Uterus (tissue), 4 donors: Measurements from ENCODE around the gene FOXA2. TPM values are rescaled to one million over a fixed set of nuclear protein-coding genes. Genes with fewer than 3 reads are reported as not detected.

Experiments used
- DNase-seq, 2 donors: peaks; one replicate each; pipeline ENCODE4 v3.0.0-alpha.2; 2019 to 2020
- H3K27ac ChIP-seq, 2 donors: fragments of 200-600 bp; sonication (generic); 1 replicate in 1 of 2; 2 replicates in 1 of 2; pipeline ENCODE4 v1.5.1; 2016 to 2018
- H3K27me3 ChIP-seq, 2 donors: fragments of 200-600 bp; sonication (generic); one replicate each; pipeline ENCODE4 v1.5.1; 2018 to 2019; ENCODE audit warnings: control low read depth in 1 of 2
- H3K36me3 ChIP-seq, 2 donors: fragments of 200-600 bp; sonication (generic); one replicate each; pipeline ENCODE4 v1.5.1; 2019; ENCODE audit warnings: control low read depth in 1 of 2
- H3K4me1 ChIP-seq, 2 donors: fragments of 200-600 bp; sonication (generic); one replicate each; pipeline ENCODE4 v1.5.1; 2018 to 2019; ENCODE audit warnings: control low read depth in 1 of 2
- H3K4me3 ChIP-seq, 2 donors: fragments of 200-600 bp; sonication (generic); 1 replicate in 1 of 2; 2 replicates in 1 of 2; pipeline ENCODE4 v1.5.1; 2018 to 2019; ENCODE audit warnings: mild to moderate bottlenecking in 1 of 2
- H3K9me3 ChIP-seq, 2 donors: fragments of 200-600 bp; sonication (generic); one replicate each; pipeline ENCODE4 v1.5.1; 2019; ENCODE audit warnings: control low read depth in 1 of 2
- POLR2A ChIP-seq, 2 donors: fragments of 450-650 bp; IDR thresholded peaks; one replicate each; pipeline ENCODE4 v1.6.1; 2016; ENCODE audit warnings: antibody characterized with exemption in 2 of 2, mild to moderate bottlenecking in 1 of 2, moderate library complexity in 1 of 2
- intact Hi-C: fragments of 100-400 bp; cut with DNase I; formaldehyde crosslinking; loops from one replicate; pipeline ENCODE4 v1.15.1; 2023; ENCODE audit warnings: low total_unique reads
- total RNA-seq, 4 donors: library from RNA; depleted of rRNA in 3 of 4; stranded (reverse); fragments of >200 nt in 3 of 4; gene quantifications; one replicate each; pipeline versions ENCODE4 v1.1.0 to v1.2.4, GENCODE V29; 2014 to 2023
- TF ChIP-seq, protein P1 (sequence below), 4 experiments: fragments of 200-600 bp in 2 of 4; fragments of 450-650 bp in 2 of 4; sonication (generic) in 2 of 4; IDR thresholded peaks; one replicate each; pipeline ENCODE4 v1.5.1; 2016 to 2019; ENCODE audit warnings: antibody characterized with exemption in 4 of 4, mild to moderate bottlenecking in 2 of 4, moderate library complexity in 1 of 4
- donor health status: DM: yes; HTN: yes; CAD: no.

Gene FOXA2
- total RNA-seq, 4 donors from 2014 or later: 0.14 TPM; not detected in 3

- H3K4me1 ChIP-seq: no peaks in the 10 kb centered on the region
- intact Hi-C loops: no loop called here
- no peak for DNase-seq
- no peak overlapping the region for H3K4me3 ChIP-seq
- H3K27ac ChIP-seq: no peak overlapping the region
- TF ChIP-seq POLR2A (IDR thresholded peaks at IDR 0.05): no peak
- TF ChIP-seq, protein P1, sequence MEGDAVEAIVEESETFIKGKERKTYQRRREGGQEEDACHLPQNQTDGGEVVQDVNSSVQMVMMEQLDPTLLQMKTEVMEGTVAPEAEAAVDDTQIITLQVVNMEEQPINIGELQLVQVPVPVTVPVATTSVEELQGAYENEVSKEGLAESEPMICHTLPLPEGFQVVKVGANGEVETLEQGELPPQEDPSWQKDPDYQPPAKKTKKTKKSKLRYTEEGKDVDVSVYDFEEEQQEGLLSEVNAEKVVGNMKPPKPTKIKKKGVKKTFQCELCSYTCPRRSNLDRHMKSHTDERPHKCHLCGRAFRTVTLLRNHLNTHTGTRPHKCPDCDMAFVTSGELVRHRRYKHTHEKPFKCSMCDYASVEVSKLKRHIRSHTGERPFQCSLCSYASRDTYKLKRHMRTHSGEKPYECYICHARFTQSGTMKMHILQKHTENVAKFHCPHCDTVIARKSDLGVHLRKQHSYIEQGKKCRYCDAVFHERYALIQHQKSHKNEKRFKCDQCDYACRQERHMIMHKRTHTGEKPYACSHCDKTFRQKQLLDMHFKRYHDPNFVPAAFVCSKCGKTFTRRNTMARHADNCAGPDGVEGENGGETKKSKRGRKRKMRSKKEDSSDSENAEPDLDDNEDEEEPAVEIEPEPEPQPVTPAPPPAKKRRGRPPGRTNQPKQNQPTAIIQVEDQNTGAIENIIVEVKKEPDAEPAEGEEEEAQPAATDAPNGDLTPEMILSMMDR (IDR thresholded peaks at IDR 0.05): no peak
- H3K27me3 ChIP-seq: peaks cover 0 to 59% of the 10 kb centered on the region in 2 donors
- H3K36me3 ChIP-seq: no peaks in the 10 kb centered on the region
- no peaks in the 10 kb centered on the region for H3K9me3 ChIP-seq
Measured at GRCh38 chr20:22562620-22563019, 21.8 kb downstream of the FOXA2 start.

- Histone ChIP-seq H3K36me3 (no peaks in the 10 kb centered on the region), H3K27ac (no peak overlapping the region), H3K9me3 (no peaks in the 10 kb centered on the region), H3K4me3 (no peak overlapping the region), H3K4me1 (no peaks in the 10 kb centered on the region), H3K27me3 (peaks cover 0 to 53% of the 10 kb centered on the region in 2 donors)
- no peak for TF ChIP-seq POLR2A (IDR thresholded peaks at IDR 0.05)
- TF ChIP-seq, protein P1 (IDR thresholded peaks at IDR 0.05): no peak
- no peak for DNase-seq
- intact Hi-C loops: no loop called here
Measured at GRCh38 chr20:22561965-22562577, 22.3 kb downstream of the FOXA2 start.

DNA sequence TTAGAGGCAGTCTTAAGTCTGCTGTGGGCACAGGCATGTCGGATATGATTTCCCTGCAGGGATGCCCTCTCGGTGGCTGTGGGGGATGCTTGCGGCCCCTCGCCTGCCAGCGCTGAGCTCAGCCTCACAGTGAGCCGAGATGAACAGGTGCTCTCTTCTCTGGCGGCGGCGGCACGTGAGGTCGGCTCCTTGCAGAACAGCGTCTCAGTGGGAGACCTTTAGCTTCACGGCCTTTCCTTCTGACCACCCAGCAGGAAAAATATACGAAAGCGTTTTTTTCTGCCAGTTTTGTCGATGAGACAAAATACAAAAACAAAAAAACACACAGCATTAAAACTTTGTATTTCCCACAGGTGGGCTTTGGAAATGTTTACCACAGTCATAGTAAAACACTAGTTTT lies 23.6 kb downstream of the FOXA2 start:
- Histone ChIP-seq H3K4me3 (no peak overlapping the region), H3K27me3 (peaks cover 0 to 47% of the 10 kb centered on the region in 2 donors), H3K36me3 (no peaks in the 10 kb centered on the region), H3K9me3 (no peaks in the 10 kb centered on the region), H3K4me1 (no peaks in the 10 kb centered on the region), H3K27ac (no peak overlapping the region)
- DNase-seq: no peak
- intact Hi-C loops: no loop called here
- TF ChIP-seq, protein P1 (IDR thresholded peaks at IDR 0.05): no peak
- no peak for TF ChIP-seq POLR2A (IDR thresholded peaks at IDR 0.05)

DNA sequence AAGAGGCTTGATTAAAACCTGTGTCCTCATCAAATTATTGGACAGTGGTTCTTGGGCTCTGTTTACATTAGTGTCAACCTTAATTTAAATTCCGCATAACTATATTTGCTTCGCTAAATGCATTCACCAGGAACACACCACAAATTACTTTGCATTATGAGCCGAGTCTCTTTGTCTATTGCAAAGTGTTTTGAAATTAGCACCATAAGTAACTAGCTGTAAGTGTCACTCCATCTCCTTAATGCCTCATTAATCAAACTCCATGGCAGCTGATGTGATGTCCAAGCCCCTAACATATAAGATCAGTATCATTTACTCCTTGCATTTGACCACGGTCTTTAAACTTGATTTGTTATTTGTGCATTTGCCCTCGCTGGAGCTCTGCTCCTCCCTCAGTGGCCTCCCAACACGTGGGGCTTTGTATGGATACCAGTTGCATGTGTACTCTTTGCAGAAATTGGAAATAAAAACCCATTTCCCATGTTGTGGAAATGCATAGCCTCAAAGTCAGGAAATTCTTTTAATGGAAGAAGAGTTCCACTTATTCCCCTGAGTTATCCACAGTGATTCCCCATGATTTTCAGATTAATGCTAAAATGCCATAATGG lies 24.6 kb downstream of the FOXA2 start:
- DNase-seq: no peak
- no peak overlapping the region for H3K4me3 ChIP-seq
- no peak for TF ChIP-seq POLR2A (IDR thresholded peaks at IDR 0.05)
- TF ChIP-seq, protein P1 (IDR thresholded peaks at IDR 0.05): no peak
- no peaks in the 10 kb centered on the region for H3K9me3 ChIP-seq
- intact Hi-C loops: no loop called here
- no peaks in the 10 kb centered on the region for H3K36me3 ChIP-seq
- H3K4me1 ChIP-seq: no peaks in the 10 kb centered on the region
- H3K27me3 ChIP-seq: peaks cover 0 to 45% of the 10 kb centered on the region in 2 donors
- no peak overlapping the region for H3K27ac ChIP-seq

GRCh38 chr20:22557403-22558276 lies 26.7 kb downstream of the FOXA2 start:
- Histone ChIP-seq H3K4me1 (no peaks in the 10 kb centered on the region), H3K9me3 (no peaks in the 10 kb centered on the region), H3K27me3 (peaks cover 0 to 28% of the 10 kb centered on the region in 2 donors), H3K4me3 (no peak overlapping the region), H3K36me3 (no peaks in the 10 kb centered on the region), H3K27ac (no peak overlapping the region)
- no peak for DNase-seq
- intact Hi-C loops: no loop called here
- TF ChIP-seq POLR2A (IDR thresholded peaks at IDR 0.05): no peak
- TF ChIP-seq, protein P1 (IDR thresholded peaks at IDR 0.05): no peak
